ENCODE measurements around the gene PSD.

The PSD gene

GRCh38 chr10:102421507-102421756, 2.8 kb upstream of the PSD start:
- peak overlapping the region; percentile 79 for H3K4me3 ChIP-seq (ENCODE audit: low read length, poor library complexity, severe bottlenecking)
- peak overlapping the region; percentile 76 for H3K9ac ChIP-seq (ENCODE audit: low read depth, low read length, poor library complexity, severe bottlenecking)
- peak overlapping the region; percentile 93 for H3K4me2 ChIP-seq (ENCODE audit: low read depth, low read length, poor library complexity, severe bottlenecking)
- H2AFZ ChIP-seq (ENCODE audit: low read length): peak overlapping the region; percentile 89
- no peaks in the 10 kb centered on the region for H3K9me3 ChIP-seq (ENCODE audit: insufficient read depth, low read depth, low read length)
- no peaks in the 10 kb centered on the region for H3K9me2 ChIP-seq (replicated peaks; ENCODE audit: low read depth, low read length)
- no peak for TF ChIP-seq EZH2phosphoT487 (IDR thresholded peaks at IDR 0.05; ENCODE audit: borderline replicate concordance)
- no peaks in the 10 kb centered on the region for H4K20me1 ChIP-seq (ENCODE audit: insufficient read depth, low read length, poor library complexity, severe bottlenecking)
- no peaks in the 10 kb centered on the region; the same call in 1 of the 2 replicates for H3K36me3 ChIP-seq (ENCODE audit: insufficient read depth, low read length)
- peaks cover 19% of the 10 kb centered on the region for H3K79me2 ChIP-seq (ENCODE audit: insufficient read depth, low read length)
- peaks cover 25% of the 10 kb centered on the region for H3K4me1 ChIP-seq (ENCODE audit: insufficient read depth, low read length, poor library complexity, severe bottlenecking)
- no peaks in the 10 kb centered on the region for H3F3A ChIP-seq (ENCODE audit: low read depth)
- H3K27me3 ChIP-seq (ENCODE audit: insufficient read depth, low read length, poor library complexity, severe bottlenecking): no peaks in the 10 kb centered on the region

GRCh38 chr10:102420714-102421506, 2.3 kb upstream of the PSD start, which contains the start of gene FBXL15:
FBXL15 (plus strand) TSS chr10:102420836; CDS start chr10:102421130, 294 bp downstream.
- H3K9ac ChIP-seq (ENCODE audit: low read depth, low read length, poor library complexity, severe bottlenecking): peak within 1 kb of the TSS; percentile 76
- H3K4me1 ChIP-seq (ENCODE audit: insufficient read depth, low read length, poor library complexity, severe bottlenecking): peaks cover 25% of the 10 kb centered on the region
- H3K36me3 ChIP-seq (ENCODE audit: insufficient read depth, low read length): no peaks in the 10 kb centered on the region; the same call in 1 of the 2 replicates
- peak within 1 kb of the TSS; percentile 89 for H2AFZ ChIP-seq (ENCODE audit: low read length)
- H3F3A ChIP-seq (ENCODE audit: low read depth): no peaks in the 10 kb centered on the region
- H3K9me2 ChIP-seq (replicated peaks; ENCODE audit: low read depth, low read length): no peaks in the 10 kb centered on the region
- no peaks in the 10 kb centered on the region for H3K27me3 ChIP-seq (ENCODE audit: insufficient read depth, low read length, poor library complexity, severe bottlenecking)
- H3K4me3 ChIP-seq (ENCODE audit: low read length, poor library complexity, severe bottlenecking): peak within 1 kb of the TSS; percentile 79
- peaks cover 19% of the 10 kb centered on the region for H3K79me2 ChIP-seq (ENCODE audit: insufficient read depth, low read length)
- no peaks in the 10 kb centered on the region for H3K9me3 ChIP-seq (ENCODE audit: insufficient read depth, low read depth, low read length)
- peak within 1 kb of the TSS; percentile 97 for H3K4me2 ChIP-seq (ENCODE audit: low read depth, low read length, poor library complexity, severe bottlenecking)
- no peaks in the 10 kb centered on the region for H4K20me1 ChIP-seq (ENCODE audit: insufficient read depth, low read length, poor library complexity, severe bottlenecking)
- TF ChIP-seq CTCF (conservative IDR thresholded peaks at IDR 0.05; ENCODE audit: low read length) (no peak), EZH2phosphoT487 (IDR thresholded peaks at IDR 0.05; ENCODE audit: borderline replicate concordance) (no peak)

GRCh38 chr10:102420181-102420713, 1.7 kb upstream of the PSD start:
- Histone ChIP-seq H3K9me3 (ENCODE audit: insufficient read depth, low read depth, low read length) (no peaks in the 10 kb centered on the region), H3K9me2 (replicated peaks; ENCODE audit: low read depth, low read length) (no peaks in the 10 kb centered on the region), H3K27me3 (ENCODE audit: insufficient read depth, low read length, poor library complexity, severe bottlenecking) (no peaks in the 10 kb centered on the region), H3K4me1 (ENCODE audit: insufficient read depth, low read length, poor library complexity, severe bottlenecking) (peaks cover 25% of the 10 kb centered on the region), H3K4me3 (ENCODE audit: low read length, poor library complexity, severe bottlenecking) (peak overlapping the region; percentile 79), H3K9ac (ENCODE audit: low read depth, low read length, poor library complexity, severe bottlenecking) (peak overlapping the region; percentile 76), H4K20me1 (ENCODE audit: insufficient read depth, low read length, poor library complexity, severe bottlenecking) (no peaks in the 10 kb centered on the region), H3K36me3 (ENCODE audit: insufficient read depth, low read length) (no peaks in the 10 kb centered on the region; the same call in 1 of the 2 replicates), H2AFZ (ENCODE audit: low read length) (peak overlapping the region; percentile 89), H3F3A (ENCODE audit: low read depth) (no peaks in the 10 kb centered on the region), H3K79me2 (ENCODE audit: insufficient read depth, low read length) (peaks cover 19% of the 10 kb centered on the region), H3K4me2 (ENCODE audit: low read depth, low read length, poor library complexity, severe bottlenecking) (peak overlapping the region; percentile 97)
- no peak for TF ChIP-seq EZH2phosphoT487 (IDR thresholded peaks at IDR 0.05; ENCODE audit: borderline replicate concordance)
- TF ChIP-seq CTCF (conservative IDR thresholded peaks at IDR 0.05; ENCODE audit: low read length): no peak
